IMR-90 (cell line): Measurements from ENCODE around the gene LAMB3. TPM values are rescaled to one million over a fixed set of nuclear protein-coding genes. Genes with fewer than 3 reads are reported as not detected.
A peak's percentile ranks its signal among the peaks of the same experiment; 100 is the strongest.

Experiments used
- ATAC-seq: fragments of 200-7000 bp; cut with Tn5 transposase; 2 replicates; pipeline ENCODE4 v1.9.1; 2020; ENCODE audit warnings: low read depth, mild to moderate bottlenecking, moderate library complexity
- BruUV-seq: library from RNA; stranded (reverse); fragments of 400-500 nt; replicated peaks from 2 replicates; lab custom pipeline; 2021; lab: Mats Ljungman, UMichigan
- CTCF ChIA-PET: fragments of 300-600 bp; formaldehyde crosslinking; extraction: SDS; loops from one replicate; lab custom pipeline; 2021; ENCODE audit warnings: antibody characterized with exemption; lab: Yijun Ruan, JAX
- POLR2A ChIA-PET: fragments of 300-600 bp; sonication (Branson Sonifier 250); formaldehyde crosslinking; loops from one replicate; lab custom pipeline; 2022; ENCODE audit warnings: antibody characterized with exemption; ENCODE audit not compliant: unreplicated experiment; lab: Charles Lee
- DNase-seq: peaks from one replicate; pipeline ENCODE4 v3.0.0; 2013
- H2AFZ ChIP-seq: replicated peaks from 2 replicates; pipeline ENCODE3; 2013; ENCODE audit warnings: low read length, mild to moderate bottlenecking; ENCODE audit not compliant: poor library complexity
- H2AK5ac ChIP-seq: 2 replicates; pipeline ENCODE4 v1.6.1; 2013; ENCODE audit warnings: low read depth, low read length, inconsistent platforms
- H2AK9ac ChIP-seq: replicated peaks from 2 replicates; pipeline ENCODE3; 2013; ENCODE audit warnings: mild to moderate bottlenecking, low read depth, low read length, moderate library complexity; ENCODE audit not compliant: poor library complexity
- H2BK120ac ChIP-seq: 2 replicates; pipeline ENCODE4 v1.6.1; 2013; ENCODE audit warnings: low read depth, low read length, inconsistent platforms
- H2BK15ac ChIP-seq: 3 replicates; pipeline ENCODE4 v1.6.1; 2013; ENCODE audit warnings: low read depth, low read length, inconsistent platforms
- H2BK20ac ChIP-seq: 2 replicates; pipeline ENCODE4 v1.6.1; 2013; ENCODE audit warnings: low read depth, mild to moderate bottlenecking, inconsistent platforms, low read length, moderate library complexity
- H2BK5ac ChIP-seq: 2 replicates; pipeline ENCODE4 v1.6.1; 2013; ENCODE audit warnings: mild to moderate bottlenecking, low read depth, low read length, inconsistent platforms; ENCODE audit not compliant: poor library complexity, severe bottlenecking
- H3K14ac ChIP-seq: replicated peaks from 2 replicates; pipeline ENCODE4 v1.6.1; 2013; ENCODE audit warnings: low read depth, low read length, inconsistent platforms
- H3K18ac ChIP-seq: 2 replicates; pipeline ENCODE4 v1.6.1; 2013; ENCODE audit warnings: low read depth, low read length, control low read depth
- H3K23ac ChIP-seq: 2 replicates; pipeline ENCODE4 v1.6.1; 2013; ENCODE audit warnings: low read depth, low read length, inconsistent platforms
- H3K27ac ChIP-seq: 2 replicates; pipeline ENCODE4 v1.5.1; 2013; ENCODE audit warnings: mild to moderate bottlenecking, control low read depth, low read length; ENCODE audit not compliant: insufficient read depth
- H3K27me3 ChIP-seq: 2 replicates; pipeline ENCODE4 v1.6.1; 2013; ENCODE audit warnings: low read length; ENCODE audit not compliant: control insufficient read depth, insufficient read depth
- H3K36me3 ChIP-seq: 2 replicates; pipeline ENCODE4 v1.6.1; 2013; ENCODE audit warnings: low read length, mixed read lengths; ENCODE audit not compliant: control insufficient read depth, insufficient read depth
- H3K4ac ChIP-seq: 2 replicates; pipeline ENCODE4 v1.6.1; 2013; ENCODE audit warnings: low read depth, low read length, inconsistent platforms
- H3K4me1 ChIP-seq: 2 replicates; pipeline ENCODE4 v1.6.1; 2013; ENCODE audit warnings: low read length, mixed read lengths; ENCODE audit not compliant: control insufficient read depth, insufficient read depth
- H3K4me2 ChIP-seq: 2 replicates; pipeline ENCODE4 v1.6.1; 2013; ENCODE audit warnings: low read depth, mild to moderate bottlenecking, control low read depth, low read length, moderate library complexity
- H3K4me3 ChIP-seq: 2 replicates; pipeline ENCODE4 v1.5.1; 2013; ENCODE audit warnings: low read depth, mild to moderate bottlenecking, control low read depth, low read length, moderate library complexity; ENCODE audit not compliant: insufficient read depth
- H3K56ac ChIP-seq: 2 replicates; pipeline ENCODE4 v1.6.1; 2013; ENCODE audit warnings: low read length, inconsistent platforms; ENCODE audit not compliant: insufficient read depth; ENCODE audit errors: extremely low read depth
- H3K79me1 ChIP-seq, 2 experiments: 2 replicates each; pipeline ENCODE4 v1.6.1; 2013; ENCODE audit warnings: low read length in 2 of 2, inconsistent platforms in 1 of 2, low read depth in 1 of 2
- H3K9ac ChIP-seq: 2 replicates; pipeline ENCODE4 v1.6.1; 2013; ENCODE audit warnings: low read depth, low read length, control low read depth
- H3K9me1 ChIP-seq: 2 replicates; pipeline ENCODE4 v1.6.1; 2013; ENCODE audit warnings: low read length, inconsistent platforms; ENCODE audit not compliant: insufficient read depth
- H3K9me3 ChIP-seq: 2 replicates; pipeline ENCODE4 v1.6.1; 2013; ENCODE audit warnings: low read length; ENCODE audit not compliant: control insufficient read depth, insufficient read depth
- H4K20me1 ChIP-seq: 2 replicates; pipeline ENCODE4 v1.6.1; 2013; ENCODE audit warnings: low read length, inconsistent platforms; ENCODE audit not compliant: insufficient read depth
- H4K5ac ChIP-seq: 2 replicates; pipeline ENCODE4 v1.6.1; 2013; ENCODE audit warnings: mild to moderate bottlenecking, low read depth, low read length, control low read depth
- H4K8ac ChIP-seq, 2 experiments: 2 replicates each; pipeline ENCODE4 v1.6.1; 2013; ENCODE audit warnings: low read depth in 2 of 2, low read length in 2 of 2, control low read depth in 1 of 2, inconsistent platforms in 1 of 2
- H4K91ac ChIP-seq: 2 replicates; pipeline ENCODE4 v1.6.1; 2013; ENCODE audit warnings: low read depth, low read length, inconsistent platforms; ENCODE audit not compliant: insufficient read depth
- CHD1 ChIP-seq: IDR thresholded peaks from 2 replicates; pipeline ENCODE4 v1.6.1; 2012; ENCODE audit warnings: low read depth, low read length, improper control_type of control experiment
- FOS ChIP-seq: fragments of 150-350 bp; IDR thresholded peaks from 2 replicates; pipeline ENCODE4 v1.6.1; 2016; ENCODE audit warnings: low read depth, low read length
- MAFK ChIP-seq: IDR thresholded peaks from 2 replicates; pipeline ENCODE4 v1.6.1; 2012; ENCODE audit warnings: low read depth, low read length, improper control_type of control experiment
- MAZ ChIP-seq: IDR thresholded peaks from 2 replicates; pipeline ENCODE4 v1.6.1; 2012; ENCODE audit warnings: low read depth, mild to moderate bottlenecking, low read length, improper control_type of control experiment, moderate library complexity, borderline replicate concordance
- NFE2L2 ChIP-seq: fragments of 150-350 bp; IDR thresholded peaks from 2 replicates; pipeline ENCODE4 v1.6.1; 2016; ENCODE audit warnings: low read depth, mild to moderate bottlenecking, low read length
- POLR2A ChIP-seq: IDR thresholded peaks from 2 replicates; pipeline ENCODE4 v1.6.1; 2012; ENCODE audit warnings: mild to moderate bottlenecking, low read depth, low read length
- RAD21 ChIP-seq: IDR thresholded peaks from 2 replicates; pipeline ENCODE4 v1.6.1; 2012; ENCODE audit warnings: low read length, improper control_type of control experiment
- RFX5 ChIP-seq: IDR thresholded peaks from 2 replicates; pipeline ENCODE4 v1.8.0; 2012; ENCODE audit warnings: low read depth, mild to moderate bottlenecking, low read length, moderate library complexity
- WGBS, 2 experiments: methylation state at CpG; one replicate each; pipeline versions ENCODE4 v1.1.5 to v1.1.7; 2013; ENCODE audit warnings: missing lambda C conversion rate in 2 of 2; ENCODE audit not compliant: insufficient read length in 1 of 2; ENCODE audit errors: extremely low coverage in 2 of 2; 5-methylcytosine and 5-hydroxymethylcytosine counted together
- dilution Hi-C: fragments of 300-500 bp; cut with HindIII; formaldehyde crosslinking; loops from one replicate; pipeline ENCODE4 v1.14.3; 2018; ENCODE audit warnings: low sequenced_read_pairs; ENCODE audit not compliant: unreplicated experiment
- in situ Hi-C: fragments of 300-500 bp; cut with MboI; formaldehyde crosslinking; loops from 3 replicates; pipeline ENCODE4 v1.14.3; 2019; ENCODE audit warnings: low sequenced_read_pairs, inconsistent platforms, mixed read lengths
- intact Hi-C: fragments of 100-400 bp; cut with micrococcal nuclease; formaldehyde crosslinking; loops from 2 replicates; pipeline ENCODE4 v1.10.0; 2022
- polyA plus RNA-seq, 3 experiments: library from polyadenylated mRNA; depleted of rRNA; stranded (reverse); fragments of >200 nt; gene quantifications; 2 replicates each; pipeline ENCODE4 v1.2.3, GENCODE V29; 2012; ENCODE audit warnings: low replicate concordance in 1 of 3
- total RNA-seq: library from RNA; depleted of rRNA; stranded (reverse); fragments of >200 nt; gene quantifications from 2 replicates; pipeline ENCODE4 v1.2.3, GENCODE V29; 2012

The LAMB3 gene
- total and polyA plus RNA-seq, 2 of the 4 experiments (the other 2 are of a cell fraction), result 0.72 to 2.1 TPM

DNA sequence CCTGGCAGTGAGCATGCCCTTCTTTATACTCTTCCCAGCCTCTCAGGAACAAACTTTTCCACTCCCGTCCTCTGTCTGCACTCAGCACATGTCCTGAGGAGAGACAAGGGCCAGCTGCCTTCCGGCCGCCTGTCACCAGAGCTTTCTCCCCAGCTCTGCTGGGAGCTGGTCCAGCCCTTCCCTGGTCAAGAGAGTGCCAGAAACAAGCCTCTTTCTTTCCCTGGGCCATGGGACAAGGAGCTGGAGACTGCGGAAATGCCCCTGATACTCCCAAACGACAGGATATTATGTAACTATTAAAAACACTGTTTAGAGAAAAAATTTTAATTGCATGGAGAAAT is 10.4 kb downstream of the LAMB3 start:
- Histone ChIP-seq H2AK9ac (peak overlapping the region; percentile 75), H3K14ac (no peak overlapping the region), H3K56ac (no peak overlapping the region), H3K9me3 (no peaks in the 10 kb centered on the region), H3K36me3 (no peaks in the 10 kb centered on the region), H3K4me3 (no peak overlapping the region), H4K5ac (no peak overlapping the region; the same call in 1 of the 2 replicates), H3K18ac (no peak overlapping the region), H3K27ac (no peak overlapping the region), H3K9me1 (peaks cover 1% of the 10 kb centered on the region; the same call in 1 of the 2 replicates), H3K4ac (no peak overlapping the region), H3K79me1 (no peaks in the 10 kb centered on the region), H2BK15ac (no peak overlapping the region), H2BK120ac (no peak overlapping the region), H4K91ac (no peak overlapping the region), H3K27me3 (no peaks in the 10 kb centered on the region), H2AFZ (peak overlapping the region; percentile 24), H3K4me2 (peak overlapping the region; percentile 35; the same call in 1 of the 2 replicates), H3K9ac (no peak overlapping the region), H3K4me1 (peaks cover 13% of the 10 kb centered on the region), H4K20me1 (no peaks in the 10 kb centered on the region), H4K8ac (no peak overlapping the region), H2BK20ac (no peak overlapping the region), H2BK5ac (no peak overlapping the region), H2AK5ac (no peak overlapping the region), H3K23ac (no peak overlapping the region)
- ChIA-PET POLR2A (no interaction called here), CTCF (interaction anchor here (1.1 kb wide), 1 partner anchor 40 kb away, joined by 3 read pairs; no protein-coding TSS in a partner anchor)
- BruUV-seq, result no TSS peak
- no peak for DNase-seq
- in situ Hi-C loops, result no loop called here
- intact Hi-C loops, result no loop called here
- ATAC-seq, result peak; percentile 55
- dilution Hi-C loops, result no loop called here
- no CpG with 5 or more reads among the region's 5 CpGs for WGBS, 2 experiments
- TF ChIP-seq CHD1 (no peak), POLR2A (no peak), MAFK (no peak), FOS (no peak), RAD21 (no peak), MAZ (no peak), RFX5 (no peak), NFE2L2 (no peak)
